Measurements from ENCODE around the gene PPP2R5C. TPM values are rescaled to one million over a fixed set of nuclear protein-coding genes. Genes with fewer than 3 reads are reported as not detected.

PPP2R5C gene
- total and polyA plus RNA-seq, 9 of the 15 experiments (the other 6 are each of a cell fraction or from before 2014, with no cell fraction given), result 284 to 617 (median 395) TPM

- H3K4me1 ChIP-seq (replicated peaks in 1 of 2; ENCODE audit: control insufficient read depth in 2 of 2, insufficient read depth in 2 of 2, low read length in 2 of 2), result peaks cover 3 to 9% of the 10 kb centered on the region in 2 experiments; a peak in 3 of 5 replicates
- WGBS (ENCODE audit: insufficient coverage, low coverage, missing lambda C conversion rate), result 13% methylated on average over 4 of the region's 13 CpGs
- CTCF ChIA-PET (ENCODE audit: low intra/inter-chr PET ratio), result no interaction called here
Measured at GRCh38 chr14:101937926-101938767, 176.6 kb downstream of the PPP2R5C start.

More at GRCh38 chr14:101937926-101938767, 176.6 kb downstream of the PPP2R5C start:
- no peak for TF ChIP-seq ATF3 (IDR thresholded peaks at IDR 0.05)
- no peak for TF ChIP-seq ATF3 (CRISPR knock-in tag; conservative IDR thresholded peaks at IDR 0.05)
- TF ChIP-seq JUND (IDR thresholded peaks at IDR 0.05; ENCODE audit: borderline replicate concordance, low read depth, low read length), result no peak
- no peak for TF ChIP-seq JUND (tag; IDR thresholded peaks at IDR 0.05; ENCODE audit: borderline replicate concordance, low read depth, low read length)
- TF ChIP-seq RCOR1 (IDR thresholded peaks at IDR 0.05; ENCODE audit: borderline replicate concordance in 1 of 2, low read depth in 2 of 2, low read length in 2 of 2), result peak in 1 of 2 experiments; percentile 64; a peak in 2 of 4 replicates
- TF ChIP-seq HDAC2 (IDR thresholded peaks at IDR 0.05), result peak; percentile 38; the same call in 1 of the 2 replicates
- no peak for TF ChIP-seq SIN3B (IDR thresholded peaks at IDR 0.05; ENCODE audit: low read depth)
- TF ChIP-seq ZNF445 (CRISPR knock-in tag; IDR thresholded peaks at IDR 0.05; ENCODE audit: low read depth), result no peak
- TF ChIP-seq E2F1 (CRISPR knock-in tag; IDR thresholded peaks at IDR 0.05), result no peak
- peak; percentile 89 for TF ChIP-seq SMARCA5 (IDR thresholded peaks at IDR 0.05)
- TF ChIP-seq ADNP (tag; IDR thresholded peaks at IDR 0.05), result 0 out of 2 replicates have a peak, but pooled peaks have one; percentile 57
- 0 out of 2 replicates have a peak, but pooled peaks have one; percentile 27 for TF ChIP-seq CBX1 (IDR thresholded peaks at IDR 0.05; ENCODE audit: low read depth)
- TF ChIP-seq MEF2D (tag; conservative IDR thresholded peaks at IDR 0.05; ENCODE audit: low read depth), result no peak
- TF ChIP-seq, protein P1, sequence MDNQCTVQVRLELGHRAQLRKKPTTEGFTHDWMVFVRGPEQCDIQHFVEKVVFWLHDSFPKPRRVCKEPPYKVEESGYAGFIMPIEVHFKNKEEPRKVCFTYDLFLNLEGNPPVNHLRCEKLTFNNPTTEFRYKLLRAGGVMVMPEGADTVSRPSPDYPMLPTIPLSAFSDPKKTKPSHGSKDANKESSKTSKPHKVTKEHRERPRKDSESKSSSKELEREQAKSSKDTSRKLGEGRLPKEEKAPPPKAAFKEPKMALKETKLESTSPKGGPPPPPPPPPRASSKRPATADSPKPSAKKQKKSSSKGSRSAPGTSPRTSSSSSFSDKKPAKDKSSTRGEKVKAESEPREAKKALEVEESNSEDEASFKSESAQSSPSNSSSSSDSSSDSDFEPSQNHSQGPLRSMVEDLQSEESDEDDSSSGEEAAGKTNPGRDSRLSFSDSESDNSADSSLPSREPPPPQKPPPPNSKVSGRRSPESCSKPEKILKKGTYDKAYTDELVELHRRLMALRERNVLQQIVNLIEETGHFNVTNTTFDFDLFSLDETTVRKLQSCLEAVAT (IDR thresholded peaks at IDR 0.05), result no peak
- TF ChIP-seq RBM25 (IDR thresholded peaks at IDR 0.05; ENCODE audit: low read depth, low read length, severe bottlenecking), result peak; percentile 77
- TF ChIP-seq KDM1A (IDR thresholded peaks at IDR 0.05), result peak; percentile 51 to 70; a peak in 3 of 4 replicates
- TF ChIP-seq BCOR (IDR thresholded peaks at IDR 0.05), result peak; percentile 96
- peak overlapping the region; percentile 69 for H2AFZ ChIP-seq (ENCODE audit: low read depth, low read length)
- FAIRE-seq, result no peak
- peak overlapping the region; percentile 72 for H3K4me2 ChIP-seq (ENCODE audit: insufficient read depth, low read length)
- H3K9me3 ChIP-seq (replicated peaks; ENCODE audit: control insufficient read depth, insufficient read depth, low read depth, low read length), result no peaks in the 10 kb centered on the region
- no peaks in the 10 kb centered on the region for H3K27me3 ChIP-seq (ENCODE audit: control insufficient read depth in 2 of 2, insufficient read depth in 2 of 2, low read length in 2 of 2)
- ATAC-seq, result no peak
- POLR2A ChIA-PET, result interaction anchor here (1.7 kb wide), 1 partner anchor 9 kb away, joined by 5 read pairs; no protein-coding TSS in a partner anchor
- peak in 2 of 4 experiments; percentile 41 to 44 for DNase-seq (ENCODE audit: extremely low read depth in 1 of 4, low spot score in 3 of 4)
- no peaks in the 10 kb centered on the region for H3K9me1 ChIP-seq (ENCODE audit: control insufficient read depth, insufficient read depth, low read length)
- H3K79me2 ChIP-seq (ENCODE audit: control insufficient read depth, insufficient read depth, low read length), result no peaks in the 10 kb centered on the region
- peak overlapping the region in 1 of 2 experiments; percentile 58; a peak in 1 of 4 replicates for H3K9ac ChIP-seq (ENCODE audit: insufficient read depth in 1 of 2, low read depth in 2 of 2, low read length in 2 of 2)
- H3K4me3 ChIP-seq, result no peak overlapping the region
- BruUV-seq (replicated peaks), result no TSS peak
- in situ Hi-C loops (cut with MboI) (no loop called here), intact Hi-C loops (cut with micrococcal nuclease) (no loop called here)
- H3K36me3 ChIP-seq (ENCODE audit: control insufficient read depth, insufficient read depth, low read length), result no peaks in the 10 kb centered on the region
- H4K20me1 ChIP-seq (replicated peaks; ENCODE audit: control insufficient read depth, insufficient read depth, low read length), result no peaks in the 10 kb centered on the region
- H3K27ac ChIP-seq (ENCODE audit: extremely low read depth, low read depth, low read length), result no peak overlapping the region
